Raji (cell line): ENCODE results near the gene FGL2.

Experiments used
- POLR2A ChIP-seq: IDR thresholded peaks from 2 replicates; pipeline ENCODE4 v1.6.1; 2011; ENCODE audit warnings: low read depth, low read length, control low read depth; ENCODE audit not compliant: insufficient read depth

Gene FGL2

DNA sequence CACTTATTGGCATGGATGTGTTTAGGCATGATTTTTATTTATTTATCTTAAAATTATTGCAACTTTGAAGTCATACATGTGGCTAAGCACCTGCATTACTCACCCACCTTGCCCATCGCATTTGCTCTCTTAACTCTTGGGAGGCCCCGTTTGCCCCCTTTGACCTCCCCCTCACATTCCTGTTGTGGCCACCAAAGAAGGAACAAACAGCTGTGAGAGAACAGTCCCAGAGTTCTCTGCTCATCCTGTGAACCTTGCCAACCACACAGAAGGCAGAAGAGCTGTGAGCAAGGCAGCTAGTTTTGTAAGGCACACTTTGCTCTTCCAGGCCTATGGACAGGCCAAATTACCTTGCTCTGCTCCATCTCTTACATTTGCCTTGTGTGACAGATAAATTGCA, 23.6 kb upstream of the FGL2 start:
- no peak for TF ChIP-seq POLR2A

DNA sequence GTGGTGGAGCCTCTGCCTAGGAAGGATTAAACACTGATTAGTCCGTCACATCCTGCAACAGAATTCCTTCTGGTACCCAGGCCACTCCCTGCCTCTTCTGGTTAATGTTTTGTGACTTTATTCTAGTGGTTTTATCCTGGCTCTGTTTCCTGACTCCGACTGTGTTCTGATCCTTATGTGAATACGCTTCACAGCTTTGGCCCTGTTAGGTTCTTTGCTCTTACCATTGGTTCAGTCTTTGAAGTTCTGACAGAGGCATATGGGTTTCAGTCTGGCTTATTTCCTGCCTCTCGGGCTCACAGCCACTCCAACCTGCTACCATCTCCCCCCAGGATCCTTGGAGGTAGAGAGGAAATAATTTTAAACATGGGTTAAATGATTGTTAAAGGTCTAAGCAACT, 23.2 kb upstream of the FGL2 start:
- TF ChIP-seq POLR2A: no peak

DNA sequence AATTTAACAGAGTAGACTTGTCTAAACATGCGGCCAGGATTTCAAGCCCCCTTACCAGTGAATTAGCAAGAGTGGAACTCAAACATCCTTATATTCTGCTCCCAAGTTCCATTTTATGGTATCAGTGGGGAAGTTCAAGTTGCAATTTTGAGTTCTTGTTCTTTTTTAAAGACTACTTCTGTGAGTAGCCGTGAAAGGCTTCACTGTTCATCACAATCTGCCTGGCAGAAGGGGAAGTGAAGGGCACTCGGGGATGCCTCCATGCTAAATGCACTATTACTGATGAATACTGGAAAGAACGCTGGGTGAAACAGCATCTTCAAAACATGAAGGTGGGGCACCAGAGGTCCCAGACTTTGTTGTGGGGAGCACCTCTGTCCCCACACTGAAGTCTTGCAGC, 22.4 kb upstream of the FGL2 start:
- TF ChIP-seq POLR2A: no peak

DNA sequence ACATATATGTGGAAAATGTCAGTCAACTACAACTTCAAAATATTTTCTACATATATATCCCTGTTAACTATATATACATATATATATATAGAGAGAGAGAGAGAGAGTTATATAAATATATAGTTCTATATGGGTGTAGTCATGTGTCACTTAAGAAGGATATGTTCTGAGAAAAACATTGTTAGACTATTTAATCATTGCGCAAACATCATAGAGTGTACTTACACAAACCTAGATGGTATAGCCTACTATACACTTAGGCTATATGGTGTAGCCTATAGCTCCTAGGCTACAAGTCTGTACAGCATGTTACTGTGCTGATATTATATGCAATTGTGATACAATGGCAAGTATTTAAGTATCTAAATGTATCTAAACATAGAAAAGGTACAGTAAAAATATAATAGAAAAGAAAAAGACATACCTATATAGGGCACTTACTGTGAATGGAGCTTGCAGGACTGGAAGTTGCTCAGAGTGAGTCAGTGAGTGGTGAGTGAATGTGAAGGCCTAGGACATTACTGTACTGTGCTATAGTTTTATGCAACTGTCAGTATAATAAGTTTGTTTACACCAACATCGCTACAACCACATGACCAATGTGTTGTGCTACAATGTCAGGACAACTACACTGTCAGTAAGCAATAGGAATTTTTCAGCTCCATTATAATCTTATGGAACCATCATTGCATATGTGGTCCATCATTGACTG, 18.0 kb upstream of the FGL2 start:
- no peak for TF ChIP-seq POLR2A

DNA sequence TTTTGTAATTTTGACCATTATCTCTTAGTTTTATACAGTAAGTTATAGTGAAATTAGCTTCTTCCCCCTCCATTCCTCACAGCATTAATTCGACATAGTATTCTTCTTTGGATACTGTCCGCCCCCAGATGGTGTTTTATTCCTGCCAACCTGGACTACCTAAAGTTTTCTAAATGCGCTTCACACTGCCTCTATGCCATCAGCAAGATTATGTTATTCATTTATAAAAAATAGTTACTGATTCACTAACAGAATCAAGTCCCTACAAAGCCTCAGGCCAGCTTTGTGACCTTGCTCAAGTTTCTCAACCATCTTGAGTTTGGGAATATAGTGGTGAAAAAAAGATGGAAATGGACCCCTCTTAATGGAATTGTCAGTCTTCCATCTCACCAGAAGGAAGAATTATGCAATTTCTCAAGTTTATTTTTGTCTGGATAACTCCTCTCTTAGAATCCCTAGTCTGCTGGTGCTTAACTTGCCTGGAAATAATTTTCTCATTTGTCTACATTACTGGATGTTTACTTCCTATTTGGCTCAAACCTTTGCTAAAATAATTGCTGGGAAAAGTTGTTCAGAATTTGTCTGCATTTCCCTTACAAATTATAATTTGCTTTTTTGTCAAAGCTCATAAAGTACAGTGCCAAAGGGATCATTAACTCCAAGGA, 16.7 kb upstream of the FGL2 start:
- no peak for TF ChIP-seq POLR2A

DNA sequence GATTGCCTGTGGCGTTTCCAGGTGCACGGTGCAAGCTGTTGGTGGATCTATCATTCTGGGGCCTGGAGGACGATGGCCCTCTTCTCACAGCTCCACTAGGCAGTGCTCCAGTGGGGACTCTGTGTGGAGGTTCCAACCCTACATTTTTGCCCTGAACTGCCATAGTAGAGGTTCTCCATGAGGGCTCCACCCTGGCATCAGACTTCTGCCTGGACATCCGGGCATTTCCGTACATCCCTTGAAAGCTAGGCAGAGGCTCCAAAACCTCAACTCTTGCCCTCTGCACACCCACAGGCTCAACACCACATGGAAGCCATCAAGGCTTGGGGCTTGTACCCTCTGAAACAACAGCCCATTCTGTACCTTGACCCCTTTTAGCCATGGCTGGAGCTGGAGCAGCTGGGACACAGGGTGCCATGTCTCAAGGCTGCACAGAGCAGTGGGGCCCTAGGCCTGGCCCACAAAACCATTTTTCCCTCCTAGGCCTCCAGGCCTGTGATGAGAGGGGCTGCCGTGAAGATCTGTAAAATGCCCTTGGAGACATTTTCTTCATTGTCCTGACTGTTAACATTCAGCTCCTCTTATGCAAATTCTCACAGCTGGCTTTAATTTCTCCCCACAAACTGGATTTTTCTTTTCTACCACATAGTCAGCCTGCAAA, 10.0 kb upstream of the FGL2 start:
- no peak for TF ChIP-seq POLR2A

DNA sequence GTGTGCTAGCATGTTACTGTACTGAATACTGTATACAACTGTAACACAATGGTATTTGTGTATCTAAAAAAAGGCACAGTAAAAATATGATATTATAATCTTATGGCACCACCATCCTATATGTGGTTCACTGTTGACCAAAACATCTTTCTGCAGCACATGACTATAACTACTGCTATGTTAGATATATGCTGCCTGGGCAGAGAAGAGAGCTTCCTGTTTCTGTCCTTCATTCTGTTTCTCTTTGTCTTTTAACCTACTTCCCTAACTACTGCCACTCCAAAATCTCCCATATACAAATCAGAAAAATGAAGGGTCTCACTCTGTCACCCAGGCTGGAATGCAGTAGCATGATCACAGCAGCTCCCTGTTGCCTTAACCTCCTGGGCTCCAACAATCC, 8.8 kb upstream of the FGL2 start:
- TF ChIP-seq POLR2A: no peak

DNA sequence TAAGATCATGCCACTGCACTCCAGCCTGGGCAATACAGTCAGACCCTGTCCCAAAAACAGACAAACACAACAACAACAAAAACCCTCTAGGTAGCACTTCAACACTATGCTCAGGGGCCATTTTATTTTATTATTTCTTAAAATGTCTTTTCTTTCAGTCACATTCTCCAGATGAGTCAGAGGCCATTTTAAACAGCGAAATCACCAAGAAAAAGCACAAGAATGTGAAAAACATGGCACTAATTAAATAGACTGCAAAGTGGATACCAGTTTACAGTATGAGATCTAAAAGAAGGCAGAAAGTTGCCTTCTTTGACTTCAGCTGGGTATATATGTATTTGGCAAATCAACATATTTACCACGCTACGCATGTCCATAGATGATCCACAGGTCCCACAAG, 6.1 kb upstream of the FGL2 start:
- TF ChIP-seq POLR2A: no peak

DNA sequence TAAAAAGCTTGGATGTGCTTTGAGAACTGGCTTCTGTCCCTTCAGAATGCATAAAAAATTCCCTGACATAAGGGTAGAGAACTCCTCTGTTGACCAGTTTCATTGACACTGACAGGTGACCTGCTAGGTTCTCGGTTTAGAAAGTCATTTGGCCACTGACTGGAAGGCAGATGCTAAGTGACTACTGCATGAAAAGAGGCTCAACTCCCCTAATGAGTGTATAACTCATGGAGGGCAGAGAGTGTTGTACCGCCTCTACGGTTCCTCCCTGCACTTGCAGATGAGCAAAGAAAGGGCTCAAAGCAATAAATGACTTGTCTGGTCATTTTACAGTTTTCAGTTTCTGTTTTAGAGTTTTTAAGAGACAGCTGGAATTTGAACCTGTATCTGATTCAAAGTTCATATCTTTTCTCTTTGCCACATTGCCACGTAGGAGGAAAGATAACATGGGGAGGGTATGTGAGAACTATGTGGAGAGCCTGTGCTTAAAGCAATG, 2.9 kb upstream of the FGL2 start:
- TF ChIP-seq POLR2A: no peak

DNA sequence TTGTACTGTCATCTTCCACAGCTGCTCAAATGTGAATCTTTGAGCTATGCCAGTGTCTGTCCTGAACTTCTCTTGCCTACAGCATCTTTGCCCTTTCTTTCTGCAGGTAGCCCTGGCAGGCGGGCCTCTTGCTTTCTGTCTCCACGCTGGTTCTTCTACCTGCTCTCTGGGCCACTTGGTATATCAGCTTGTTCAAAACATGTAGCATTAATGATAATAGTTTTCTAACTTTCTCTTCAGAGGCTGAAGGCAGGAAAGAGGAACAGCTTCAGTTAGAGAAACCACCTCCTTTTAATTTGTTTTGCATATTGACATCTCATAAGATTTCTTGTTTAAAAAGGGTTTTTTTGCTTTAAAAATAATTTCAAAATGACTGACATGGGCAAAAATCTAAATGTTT, 923 bp upstream of the FGL2 start:
- no peak for TF ChIP-seq POLR2A

DNA sequence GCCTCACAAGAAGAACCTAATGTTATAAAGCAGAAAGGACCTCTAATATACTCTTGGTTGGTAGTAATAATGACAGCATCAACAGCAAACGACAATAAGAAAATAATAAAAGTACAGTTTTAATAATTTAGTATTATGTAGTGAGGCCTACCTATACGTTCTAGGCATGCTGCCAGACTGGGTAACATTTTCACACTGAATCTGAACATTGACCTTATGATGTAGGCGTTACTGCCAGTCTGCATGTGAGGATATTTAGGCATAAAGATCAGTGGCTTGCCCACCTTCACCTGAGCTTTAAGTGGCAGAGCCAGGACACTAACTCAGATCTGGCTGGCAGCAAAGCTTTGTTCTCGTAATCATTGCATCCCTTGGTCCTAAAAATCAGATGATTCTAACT, 2.5 kb downstream of the FGL2 start:
- TF ChIP-seq POLR2A: no peak

DNA sequence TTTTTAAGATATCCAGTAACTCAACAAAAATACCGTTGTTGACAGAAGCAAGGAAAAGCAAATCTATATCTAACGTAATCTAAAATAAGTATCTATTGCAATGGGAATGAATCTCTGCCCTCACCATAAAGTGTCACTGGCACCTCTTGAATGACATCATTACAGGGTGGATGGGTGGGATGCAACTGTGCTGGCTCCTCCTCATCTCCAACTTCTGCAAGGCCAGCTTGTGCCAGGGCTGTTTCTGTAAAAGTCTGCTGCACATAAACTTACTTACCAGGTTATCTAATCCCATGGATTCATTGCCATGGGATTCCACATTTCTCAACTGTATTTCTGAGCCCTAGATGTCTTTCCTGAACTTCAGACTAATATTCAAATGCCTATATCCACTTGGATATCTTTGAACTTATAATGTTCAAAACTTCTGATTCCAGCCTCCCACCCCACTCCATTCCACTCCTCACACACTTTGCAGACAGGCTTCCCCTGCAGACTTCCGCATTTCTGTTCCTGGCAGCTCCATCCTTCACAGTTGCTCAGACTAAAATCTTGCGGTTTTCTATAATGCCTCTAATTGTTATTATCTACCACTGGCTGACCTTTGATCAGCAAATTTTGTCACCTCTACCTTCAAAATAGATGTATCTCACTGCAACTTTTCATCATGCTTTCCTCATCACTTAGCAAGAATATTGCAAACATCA, 10.7 kb downstream of the FGL2 start:
- no peak for TF ChIP-seq POLR2A

DNA sequence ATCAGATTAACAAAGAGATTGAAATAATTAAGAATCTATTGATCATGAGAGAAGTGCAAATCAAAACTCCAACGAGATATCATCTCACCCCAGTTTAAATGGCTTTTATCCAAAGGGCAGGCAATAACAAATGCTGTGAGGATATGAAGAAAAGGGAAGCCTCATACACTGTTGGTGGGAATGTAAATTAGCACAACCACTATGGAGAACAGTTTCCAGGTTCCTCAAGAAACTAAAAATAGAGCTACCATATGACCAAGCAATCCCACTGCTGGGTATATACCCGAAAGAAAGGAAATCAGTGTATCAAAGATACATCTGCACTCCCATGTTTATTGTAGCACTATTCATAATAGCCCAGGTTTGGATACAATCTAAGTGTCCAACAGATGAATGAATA, 13.8 kb downstream of the FGL2 start:
- no peak for TF ChIP-seq POLR2A

DNA sequence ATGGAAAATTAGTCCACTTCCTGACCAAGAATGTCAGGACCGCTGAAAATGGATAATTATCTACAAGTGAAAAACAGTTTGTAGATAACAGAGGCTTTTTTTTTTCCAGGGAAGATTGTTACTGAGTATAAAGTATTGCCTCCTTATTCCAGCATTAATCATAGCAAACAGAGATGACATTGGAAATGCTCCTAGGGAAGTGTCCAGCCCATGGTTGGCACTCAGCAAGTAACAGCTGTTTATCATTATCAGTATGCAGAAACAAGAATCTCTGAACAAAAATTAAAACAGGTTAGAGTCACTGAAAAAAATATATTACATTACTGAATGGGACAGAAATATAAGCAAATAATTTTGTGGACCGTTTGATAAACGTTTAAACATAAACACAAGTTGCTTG, 14.6 kb downstream of the FGL2 start:
- TF ChIP-seq POLR2A: no peak

DNA sequence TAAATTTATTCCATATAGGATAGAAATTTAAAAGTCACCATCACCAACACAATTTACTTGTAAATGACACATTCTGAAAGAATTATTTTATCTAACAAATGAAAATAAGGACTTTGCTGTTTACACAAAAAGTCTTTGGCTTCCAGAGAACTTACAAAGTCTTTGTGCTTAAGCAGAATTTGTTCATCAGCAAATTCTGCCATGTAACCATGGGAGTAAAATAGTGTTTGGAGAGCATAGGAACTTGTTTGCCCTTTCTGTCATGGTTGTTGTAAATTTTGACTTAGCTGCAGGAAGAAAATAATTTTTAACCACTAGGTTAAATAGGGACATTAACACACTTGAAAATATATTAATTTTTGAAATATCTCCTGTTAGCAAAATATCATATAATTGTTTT, 15.2 kb downstream of the FGL2 start:
- no peak for TF ChIP-seq POLR2A

DNA sequence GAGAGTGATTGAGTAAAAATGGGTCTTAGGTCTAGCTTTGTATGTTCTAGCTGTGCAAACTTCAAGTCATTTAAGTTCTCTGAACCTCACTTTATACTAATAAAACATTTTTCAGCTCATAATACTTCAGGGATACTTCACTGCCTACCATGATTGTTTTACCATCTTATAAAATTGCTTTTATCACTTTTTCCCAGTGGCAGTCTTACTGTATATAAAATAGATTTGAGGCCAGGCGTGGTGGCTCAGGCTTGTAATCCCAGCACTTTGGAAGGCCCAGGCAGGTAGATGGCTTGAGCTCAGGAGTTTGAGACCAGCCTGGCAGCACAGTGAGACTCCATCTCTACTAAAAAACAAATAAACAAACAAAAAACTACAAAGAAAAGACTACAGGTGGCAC, 17.4 kb downstream of the FGL2 start:
- no peak for TF ChIP-seq POLR2A

DNA sequence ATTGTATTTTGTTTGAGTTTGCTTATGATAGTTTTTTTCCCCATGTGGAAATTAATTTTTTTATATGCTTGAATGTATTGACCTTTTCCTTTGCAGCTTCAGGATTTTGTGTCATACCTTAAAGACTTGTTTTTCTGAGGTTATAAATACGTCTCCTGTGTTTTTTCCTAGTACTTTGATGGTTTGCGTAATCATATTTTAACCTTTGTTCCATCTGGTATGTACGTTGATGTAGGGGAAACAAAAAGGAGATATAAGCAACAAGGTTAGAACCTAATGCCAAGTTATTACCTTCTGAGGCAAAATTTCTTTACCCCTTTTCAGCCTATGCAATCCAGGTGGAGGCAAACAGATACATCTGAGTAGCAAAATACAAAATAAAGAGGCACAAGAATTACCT, 17.9 kb downstream of the FGL2 start:
- TF ChIP-seq POLR2A: no peak
